ENCODE data around the gene OPCML.

Gene OPCML

GRCh38 chr11:133041928-133042882, 490.1 kb downstream of the OPCML start:
- H3K27ac ChIP-seq: no peak overlapping the region
- TF ChIP-seq CTCF (conservative IDR thresholded peaks at IDR 0.05): no peak

- TF ChIP-seq CTCF (conservative IDR thresholded peaks at IDR 0.05): no peak
- no peak overlapping the region for H3K27ac ChIP-seq
These were observed 491.1 kb downstream of the OPCML start for GRCh38 chr11:133041181-133041580.

GRCh38 chr11:133040289-133040900, 491.9 kb downstream of the OPCML start:
- no peak overlapping the region for H3K27ac ChIP-seq
- no peak for TF ChIP-seq CTCF (conservative IDR thresholded peaks at IDR 0.05)

- no peak overlapping the region for H3K27ac ChIP-seq
- no peak for TF ChIP-seq CTCF (conservative IDR thresholded peaks at IDR 0.05)
These were observed 493.5 kb downstream of the OPCML start for GRCh38 chr11:133038850-133039249.

- TF ChIP-seq CTCF (conservative IDR thresholded peaks at IDR 0.05): no peak
- H3K27ac ChIP-seq: no peak overlapping the region
These were observed 497.4 kb downstream of the OPCML start for GRCh38 chr11:133034929-133035328.

- H3K27ac ChIP-seq: no peak overlapping the region
- TF ChIP-seq CTCF (conservative IDR thresholded peaks at IDR 0.05): no peak
These were observed 503.2 kb downstream of the OPCML start for GRCh38 chr11:133029107-133029506.

GRCh38 chr11:133026952-133027351, 505.3 kb downstream of the OPCML start:
- H3K27ac ChIP-seq: no peak overlapping the region
- no peak for TF ChIP-seq CTCF (conservative IDR thresholded peaks at IDR 0.05)

Data from VCaP (cell line).